ENCODE results near the gene CCDC149. TPM values are rescaled to one million over a fixed set of nuclear protein-coding genes. Genes with fewer than 3 reads are reported as not detected.
"Not testable (repeated sequence)": the region's sequence is repeated elsewhere in the genome, so short reads cannot be mapped to it uniquely, and the experiment has no call there.

The CCDC149 gene
- total RNA-seq, 1 donor from 2014 or later = 11.7 TPM

DNA sequence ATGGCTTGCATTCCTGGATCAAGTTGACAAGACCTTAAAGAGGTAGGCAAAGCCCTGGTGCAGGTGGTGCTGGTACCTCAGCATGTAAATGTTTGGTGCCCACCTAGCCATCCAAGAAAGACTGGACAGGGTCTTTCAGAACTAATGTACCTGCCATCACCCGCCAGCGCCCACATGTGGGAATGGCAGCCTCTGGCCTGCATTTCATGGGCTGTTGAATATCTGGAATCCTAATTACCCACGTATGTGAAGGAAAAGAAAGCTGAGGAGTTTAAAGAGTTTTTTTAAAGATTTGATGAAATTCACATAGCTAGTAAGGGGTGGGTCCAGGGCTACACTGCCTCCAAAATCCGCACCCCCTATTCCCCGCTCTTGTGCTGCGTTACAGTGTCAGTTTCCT lies 8.6 kb upstream of the CCDC149 start:
- no peak for DNase-seq (ENCODE audit: low spot score)
- intact Hi-C loops (cut with DNase I) = no loop called here

DNA sequence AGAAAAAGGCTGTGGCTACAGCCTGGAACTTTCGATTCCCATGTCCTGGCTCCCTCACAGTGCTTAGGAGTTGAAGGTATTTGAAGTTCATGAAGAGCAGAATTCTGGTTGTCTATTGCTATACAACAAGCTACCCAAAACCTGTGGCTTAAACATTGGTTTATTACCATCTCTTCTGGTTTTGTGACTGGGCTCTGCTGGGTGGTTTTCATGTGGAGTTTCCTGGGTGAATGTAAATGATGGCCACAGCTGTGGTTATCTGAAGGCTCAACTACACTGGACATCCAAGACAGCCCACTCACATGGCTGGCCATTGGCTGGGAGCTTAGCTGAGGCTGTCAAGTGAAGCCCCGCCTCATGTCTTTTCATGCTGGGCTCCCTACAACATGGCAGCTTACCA lies 7.2 kb upstream of the CCDC149 start:
- no peak for DNase-seq (ENCODE audit: low spot score)
- intact Hi-C loops (cut with DNase I) = no loop called here

DNA sequence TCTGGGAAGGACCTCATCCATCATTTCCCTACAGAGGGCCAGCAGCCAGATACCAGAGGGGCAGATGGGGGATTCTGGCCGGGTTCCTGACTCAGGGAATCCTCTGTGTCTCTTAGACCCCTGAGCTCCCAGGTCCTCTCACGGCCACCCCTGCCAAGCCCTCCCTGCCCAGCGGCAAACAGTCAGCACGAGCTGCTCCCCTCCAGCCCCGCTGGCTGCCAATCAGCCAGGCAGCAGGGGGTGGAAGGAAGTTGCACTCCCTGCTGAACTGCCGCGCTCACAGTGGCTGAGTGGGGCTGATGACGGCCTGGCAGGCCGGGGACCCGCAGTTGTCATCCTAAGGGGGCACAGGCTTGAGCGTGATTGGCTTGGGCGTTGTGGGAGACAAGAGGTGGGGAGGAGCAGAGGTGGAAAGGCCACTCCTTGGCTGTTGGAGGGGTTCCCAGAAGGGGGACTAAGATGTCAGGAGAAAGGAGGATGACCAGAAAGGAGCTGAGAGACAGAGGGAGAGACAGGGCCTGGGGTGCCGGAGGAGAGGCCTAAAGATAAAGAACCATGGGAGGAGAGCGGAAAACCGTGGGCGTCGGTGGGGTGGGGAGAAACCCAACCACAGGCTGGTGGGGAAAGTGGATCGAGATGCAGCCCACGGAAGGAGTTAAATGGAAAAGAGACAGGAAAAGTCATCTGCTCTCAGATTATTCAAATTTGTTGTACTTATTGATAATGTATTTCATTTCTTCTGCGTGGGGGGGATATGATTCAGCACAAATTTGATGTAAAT lies 4.4 kb upstream of the CCDC149 start:
- intact Hi-C loops (cut with DNase I) = no loop called here

DNA sequence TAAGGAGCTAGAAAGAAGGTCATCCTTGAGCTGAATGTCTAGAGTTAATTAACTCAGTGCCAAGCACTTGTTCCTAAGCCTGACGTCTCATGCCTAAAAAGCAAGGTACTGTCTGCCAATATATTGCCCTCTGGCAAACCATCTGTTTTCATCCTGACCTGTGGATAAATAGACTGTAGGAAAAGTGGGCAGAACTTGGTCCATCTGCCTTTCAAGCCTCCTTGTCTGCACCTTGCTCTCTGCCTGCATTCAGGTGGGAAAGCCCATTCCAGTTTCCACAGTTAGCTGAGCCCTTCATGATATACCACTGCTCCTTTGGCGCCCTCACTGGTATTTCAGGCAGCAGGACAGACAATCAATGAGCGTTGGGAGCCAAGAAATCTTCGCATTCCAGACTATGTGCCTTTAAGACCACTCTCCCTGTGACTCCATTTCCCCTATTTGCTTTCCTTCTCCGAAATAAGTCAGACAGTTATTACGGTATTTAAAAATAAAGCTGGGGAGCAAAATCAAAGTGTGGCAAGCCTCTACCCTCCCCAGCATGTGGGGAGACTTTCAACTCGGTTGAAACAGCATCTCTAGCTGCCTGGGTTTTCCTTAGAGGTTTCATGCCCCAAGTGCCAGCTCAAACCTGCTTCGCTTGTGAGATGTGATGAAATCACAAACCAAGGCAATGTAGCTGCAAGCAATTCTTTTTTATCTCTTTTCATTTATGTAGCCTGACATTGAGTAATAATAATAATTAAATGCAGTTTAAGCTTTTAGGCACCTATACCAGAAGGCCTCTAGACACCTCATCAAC lies 2.5 kb upstream of the CCDC149 start:
- DNase-seq (ENCODE audit: low spot score) = no peak
- intact Hi-C loops (cut with DNase I) = no loop called here

More for the DNA sequence above, 4.4 kb upstream of the CCDC149 start:
- no peak for DNase-seq (ENCODE audit: low spot score)

DNA sequence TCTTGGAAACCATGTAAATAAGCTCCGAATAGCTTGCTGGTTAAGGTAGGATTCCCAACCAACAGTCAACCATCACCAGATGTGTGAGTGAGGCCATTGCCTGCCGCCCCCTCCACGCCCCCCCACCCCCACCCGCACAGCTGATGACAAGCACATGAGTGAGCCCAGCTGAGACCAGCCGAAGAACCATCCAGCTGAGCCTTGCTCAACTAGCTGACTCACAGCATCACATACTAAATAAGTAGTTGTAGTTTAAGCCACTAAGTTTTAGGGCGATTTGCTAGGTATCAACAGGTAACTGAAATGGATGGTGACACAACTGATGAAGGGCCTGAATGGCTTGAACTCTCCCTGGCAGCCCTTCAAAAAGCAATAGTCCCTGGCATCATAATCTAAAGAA lies 1.6 kb upstream of the CCDC149 start:
- DNase-seq (ENCODE audit: low spot score) = no peak
- intact Hi-C loops (cut with DNase I) = loop anchor here (5.0 kb wide), 4 partner anchors 63 to 442 kb away; partner anchors contain the start of genes DHX15 and SOD3

DNA sequence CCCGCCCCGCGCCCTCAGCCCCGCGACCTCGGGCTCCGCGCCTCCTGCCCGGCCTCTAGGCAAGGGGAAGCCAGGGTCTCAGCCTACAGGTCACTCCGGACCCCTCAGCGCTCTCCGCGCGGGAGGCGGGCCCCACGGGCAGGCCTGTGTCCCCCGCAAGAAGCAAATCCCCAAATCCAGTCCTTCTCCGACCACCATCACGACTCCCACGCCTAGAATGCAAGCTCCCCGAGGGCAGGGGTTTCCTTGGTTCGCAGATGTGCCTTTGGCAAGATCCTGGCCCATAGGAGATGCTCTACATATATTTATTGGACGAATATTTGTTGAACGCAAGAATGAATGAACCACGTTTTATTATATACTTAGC lies 260 bp upstream of the CCDC149 start:
- DNase-seq (ENCODE audit: low spot score) = no peak
- intact Hi-C loops (cut with DNase I) = loop anchor here (5.0 kb wide), 4 partner anchors 64 to 441 kb away; partner anchors contain the start of genes DHX15 and SOD3

DNA sequence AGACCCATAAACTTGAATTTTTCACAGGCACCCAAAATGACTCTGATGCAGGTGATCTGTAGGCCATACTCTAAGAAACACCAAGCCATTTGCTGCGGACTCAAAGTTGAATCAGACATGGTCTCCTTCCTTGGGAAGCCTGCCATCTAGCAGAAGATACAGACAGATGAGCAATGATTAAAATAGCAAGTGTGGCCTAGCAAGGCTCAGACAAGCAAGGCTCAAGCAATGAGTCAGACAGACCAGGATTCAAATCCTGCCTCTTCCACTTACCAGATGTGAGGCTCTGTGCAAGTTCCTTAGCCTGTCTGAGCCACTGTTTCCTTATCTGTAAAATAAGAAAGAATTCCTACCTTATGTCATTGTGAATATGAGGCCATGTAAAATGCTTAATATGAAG lies 2.3 kb downstream of the CCDC149 start:
- no peak for DNase-seq (ENCODE audit: low spot score)
- intact Hi-C loops (cut with DNase I) = loop anchor here (5.0 kb wide), 4 partner anchors 67 to 438 kb away; partner anchors contain the start of genes DHX15 and SOD3

DNA sequence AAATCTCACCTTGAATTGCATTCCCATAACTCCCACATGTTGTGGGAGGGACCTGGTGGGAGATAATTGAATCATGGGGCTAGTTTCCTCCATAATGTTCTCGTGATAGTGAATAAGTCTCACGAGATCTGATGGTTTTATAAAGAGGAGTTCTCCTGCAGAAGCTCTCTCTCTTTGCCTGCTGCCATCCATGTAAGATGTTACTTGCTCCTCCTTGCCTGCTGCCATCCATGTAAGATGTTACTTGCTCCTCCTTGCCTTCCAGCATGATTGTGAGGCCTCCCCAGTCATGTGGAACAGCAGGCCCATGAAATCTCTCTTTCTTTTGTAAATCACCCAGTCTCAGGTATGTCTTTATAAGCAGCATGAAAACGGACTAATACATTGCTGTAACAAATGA lies 3.2 kb downstream of the CCDC149 start:
- DNase-seq (ENCODE audit: low spot score) = not testable (repeated sequence)
- intact Hi-C loops (cut with DNase I) = loop anchor here (5.0 kb wide), 4 partner anchors 68 to 437 kb away; partner anchors contain the start of genes DHX15 and SOD3

DNA sequence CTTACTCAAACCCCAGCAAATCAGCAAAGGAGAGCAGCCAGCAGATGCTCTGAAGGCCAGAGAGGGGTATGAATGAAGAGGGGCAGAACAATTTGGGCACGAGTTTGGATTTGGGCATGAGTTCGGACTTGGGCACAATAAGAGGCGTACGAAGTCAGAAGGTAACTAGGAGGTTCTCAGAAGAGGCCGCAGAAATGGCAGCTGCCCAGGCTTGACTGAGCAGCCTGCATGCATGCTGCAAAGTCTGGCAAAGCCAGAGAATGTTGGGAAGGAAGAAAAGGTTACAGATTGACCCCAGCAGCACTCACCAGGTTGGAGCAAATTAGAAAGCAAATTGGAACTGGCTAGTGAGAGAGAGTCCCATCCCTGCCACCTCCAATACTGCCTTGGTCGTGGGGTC lies 15.2 kb downstream of the CCDC149 start:
- intact Hi-C loops (cut with DNase I) = no loop called here
- DNase-seq (ENCODE audit: low spot score) = no peak

DNA sequence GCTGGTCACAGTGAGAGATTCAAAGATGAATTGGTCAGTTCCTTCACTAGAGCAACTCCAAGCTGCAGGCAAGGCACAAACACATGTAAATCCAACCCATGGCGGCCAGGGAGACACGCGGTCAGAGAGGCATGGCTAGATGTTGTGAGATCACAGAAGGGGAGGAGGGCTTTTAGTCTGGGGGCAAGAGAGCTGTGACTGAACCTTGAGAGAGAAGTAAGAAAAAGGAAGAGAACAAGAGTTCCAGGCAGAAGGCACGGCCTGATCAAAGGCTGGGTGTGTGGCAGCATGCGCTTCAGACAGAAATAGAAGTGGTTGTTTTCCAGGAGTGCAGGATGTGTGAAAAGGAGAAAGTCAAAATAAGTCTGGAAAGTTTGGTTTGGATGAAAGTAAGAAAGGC lies 15.9 kb downstream of the CCDC149 start:
- intact Hi-C loops (cut with DNase I) = no loop called here
- no peak for DNase-seq (ENCODE audit: low spot score)

DNA sequence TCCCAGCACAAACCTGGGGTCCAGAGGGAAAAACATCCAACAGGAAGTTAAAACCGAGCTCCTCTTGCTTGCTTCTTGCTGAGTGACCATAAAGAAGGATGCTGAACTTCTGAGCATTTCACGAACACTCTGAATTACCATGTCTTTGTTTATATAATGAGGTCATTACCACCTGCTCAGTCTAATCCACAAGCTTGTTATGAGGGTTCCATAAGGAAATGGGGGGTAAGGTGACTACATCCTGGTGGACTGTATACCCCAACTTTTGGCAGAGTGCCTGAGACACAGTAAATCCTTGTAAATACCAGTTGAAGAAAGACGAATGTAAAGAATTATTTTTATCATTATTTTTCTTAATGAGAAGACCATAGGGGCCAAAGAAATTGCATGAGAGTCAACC lies 16.8 kb downstream of the CCDC149 start:
- intact Hi-C loops (cut with DNase I) = no loop called here
- DNase-seq (ENCODE audit: low spot score) = no peak

DNA sequence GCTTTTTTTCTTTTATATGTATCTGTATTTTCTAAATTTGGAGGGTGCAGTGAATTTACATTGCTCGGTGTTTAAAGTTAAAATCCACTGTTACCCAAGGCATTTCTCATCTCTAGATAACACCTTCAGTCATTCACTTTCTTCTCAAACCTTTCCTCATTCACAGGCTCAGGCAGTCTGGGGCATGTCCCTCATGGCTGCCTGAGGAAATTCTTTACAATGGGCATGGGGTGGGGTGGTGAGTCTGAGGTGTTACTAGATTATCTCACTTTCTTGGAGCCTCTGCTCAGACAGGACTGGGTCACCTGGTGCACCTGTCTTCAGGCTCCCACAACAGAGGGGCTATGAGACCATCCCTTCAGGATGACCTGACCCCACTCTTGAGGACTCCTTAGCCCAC lies 17.4 kb downstream of the CCDC149 start:
- intact Hi-C loops (cut with DNase I) = no loop called here
- no peak for DNase-seq (ENCODE audit: low spot score)

DNA sequence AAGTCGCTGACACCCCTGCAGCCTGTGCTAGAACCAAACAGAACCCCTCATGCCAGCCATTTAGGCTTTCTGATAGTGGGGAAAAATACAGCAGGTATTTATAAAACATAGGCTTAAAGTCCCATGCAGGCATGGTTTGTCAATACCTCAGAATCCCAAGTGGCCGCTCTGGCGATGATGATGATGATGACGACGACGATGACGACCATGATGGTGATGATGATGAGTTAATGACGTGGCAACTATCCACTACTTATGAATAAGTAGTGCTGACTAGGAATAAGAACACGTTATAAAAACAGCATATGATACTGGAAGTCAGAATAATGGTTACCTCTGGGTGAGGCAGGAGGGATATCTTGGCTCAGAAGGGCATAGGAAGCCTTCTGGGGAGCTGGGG lies 18.0 kb downstream of the CCDC149 start:
- DNase-seq (ENCODE audit: low spot score) = no peak

DNA sequence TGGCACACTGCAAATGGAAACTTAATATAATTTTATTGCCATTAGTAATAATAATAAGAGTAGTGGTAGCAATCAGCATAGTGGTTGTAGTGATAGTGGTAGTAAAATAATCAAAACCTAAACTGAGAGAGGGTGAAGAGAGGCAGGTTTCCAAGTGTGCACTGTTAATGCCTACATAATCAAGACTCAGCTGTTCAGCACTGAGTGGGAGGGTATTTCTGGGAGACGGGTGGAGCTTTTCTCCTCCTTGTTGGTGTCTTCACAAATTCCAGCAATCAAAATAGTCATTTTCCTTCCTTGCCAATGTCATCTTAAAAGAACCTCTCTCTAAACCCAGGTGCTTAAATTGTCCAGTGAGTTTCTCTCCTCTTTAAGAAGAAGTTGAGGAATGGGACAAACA lies 18.6 kb downstream of the CCDC149 start:
- DNase-seq (ENCODE audit: low spot score) = no peak
- intact Hi-C loops (cut with DNase I) = no loop called here

More for the DNA sequence above, 18.0 kb downstream of the CCDC149 start:
- intact Hi-C loops (cut with DNase I) = no loop called here

DNA sequence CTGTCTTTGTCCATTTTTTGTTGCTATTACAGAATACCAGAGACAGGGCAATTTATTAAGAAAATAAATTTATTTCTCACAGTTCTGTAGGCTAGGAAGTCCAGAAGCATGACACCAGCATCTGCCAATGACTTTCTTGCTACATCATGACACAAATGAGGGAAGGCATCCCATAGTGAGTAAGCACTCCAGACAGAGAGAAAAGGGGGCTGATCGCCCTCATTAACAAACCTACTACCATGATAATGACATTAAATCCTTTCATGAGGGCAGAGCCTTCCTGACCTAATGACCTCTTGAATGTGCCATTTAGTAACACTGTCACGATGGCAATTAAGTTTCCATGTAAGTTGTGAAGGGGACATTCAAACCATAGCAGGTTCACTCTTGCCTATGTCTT lies 20.1 kb downstream of the CCDC149 start:
- DNase-seq (ENCODE audit: low spot score) = no peak
- intact Hi-C loops (cut with DNase I) = no loop called here

DNA sequence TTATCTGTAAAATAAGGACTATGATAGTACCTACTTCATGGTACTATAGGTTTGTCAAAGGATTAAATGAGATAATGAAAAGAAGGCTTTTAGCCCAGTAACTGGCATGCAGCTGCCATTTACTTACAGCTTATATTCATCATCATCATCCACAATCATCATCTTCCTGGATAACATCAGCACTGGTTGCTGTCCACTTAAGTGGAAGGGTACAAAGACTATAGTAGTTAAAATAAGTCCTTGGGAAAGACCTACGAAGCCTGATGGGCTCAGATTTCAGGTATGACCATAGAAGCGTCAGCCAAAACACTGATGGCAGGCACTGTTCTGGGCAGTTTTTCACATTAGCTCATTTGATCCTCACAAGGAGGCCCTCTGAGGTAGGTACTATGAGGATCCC lies 20.6 kb downstream of the CCDC149 start:
- DNase-seq (ENCODE audit: low spot score) = no peak
- intact Hi-C loops (cut with DNase I) = no loop called here

DNA sequence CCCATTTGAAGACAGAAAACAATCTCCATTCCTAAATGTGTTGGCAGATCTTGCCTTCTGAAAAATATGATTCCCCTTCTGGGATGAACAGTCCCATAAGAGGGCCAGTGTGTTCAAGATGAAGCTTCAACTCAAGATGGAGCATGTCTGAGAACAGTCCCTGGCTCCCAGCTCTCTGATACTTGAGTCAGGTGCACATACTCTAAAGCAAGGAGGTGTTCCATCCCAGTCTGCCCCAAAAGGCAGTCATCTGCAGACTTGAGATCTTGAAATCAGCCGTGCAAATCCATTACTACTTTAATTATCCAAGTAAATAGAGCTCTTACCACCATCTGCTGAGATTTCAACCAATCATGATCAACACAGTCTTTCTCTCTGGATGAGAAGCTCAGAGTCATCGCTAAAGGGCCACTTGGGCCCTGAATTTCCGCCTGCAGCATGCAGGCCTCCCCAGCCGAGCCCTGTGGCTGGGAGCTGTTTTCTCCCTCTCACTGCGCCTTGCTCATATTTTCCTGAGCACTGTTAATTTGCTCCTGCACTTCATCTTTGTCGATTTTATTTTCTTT lies 22.2 kb downstream of the CCDC149 start:
- DNase-seq (ENCODE audit: low spot score) = no peak
- intact Hi-C loops (cut with DNase I) = no loop called here

DNA sequence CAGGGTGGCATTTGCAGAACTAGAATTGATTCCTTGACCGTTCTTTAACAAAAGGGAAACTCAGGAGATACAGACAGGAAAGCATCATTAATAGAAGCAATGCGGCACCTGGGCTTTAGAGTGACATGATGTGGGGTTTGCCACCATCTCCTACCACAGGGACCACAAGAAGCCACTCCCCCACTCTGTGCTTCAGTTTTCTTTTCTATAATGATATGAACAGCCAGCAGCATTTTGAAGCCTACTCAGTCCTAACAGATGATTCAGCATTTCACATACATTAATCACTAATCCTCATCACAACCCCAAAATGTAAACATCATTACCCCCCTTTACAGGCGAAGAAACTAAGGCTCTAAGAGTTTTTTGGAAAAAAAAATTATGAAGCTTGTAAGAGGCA lies 22.9 kb downstream of the CCDC149 start:
- intact Hi-C loops (cut with DNase I) = no loop called here
- no peak for DNase-seq (ENCODE audit: low spot score)

DNA sequence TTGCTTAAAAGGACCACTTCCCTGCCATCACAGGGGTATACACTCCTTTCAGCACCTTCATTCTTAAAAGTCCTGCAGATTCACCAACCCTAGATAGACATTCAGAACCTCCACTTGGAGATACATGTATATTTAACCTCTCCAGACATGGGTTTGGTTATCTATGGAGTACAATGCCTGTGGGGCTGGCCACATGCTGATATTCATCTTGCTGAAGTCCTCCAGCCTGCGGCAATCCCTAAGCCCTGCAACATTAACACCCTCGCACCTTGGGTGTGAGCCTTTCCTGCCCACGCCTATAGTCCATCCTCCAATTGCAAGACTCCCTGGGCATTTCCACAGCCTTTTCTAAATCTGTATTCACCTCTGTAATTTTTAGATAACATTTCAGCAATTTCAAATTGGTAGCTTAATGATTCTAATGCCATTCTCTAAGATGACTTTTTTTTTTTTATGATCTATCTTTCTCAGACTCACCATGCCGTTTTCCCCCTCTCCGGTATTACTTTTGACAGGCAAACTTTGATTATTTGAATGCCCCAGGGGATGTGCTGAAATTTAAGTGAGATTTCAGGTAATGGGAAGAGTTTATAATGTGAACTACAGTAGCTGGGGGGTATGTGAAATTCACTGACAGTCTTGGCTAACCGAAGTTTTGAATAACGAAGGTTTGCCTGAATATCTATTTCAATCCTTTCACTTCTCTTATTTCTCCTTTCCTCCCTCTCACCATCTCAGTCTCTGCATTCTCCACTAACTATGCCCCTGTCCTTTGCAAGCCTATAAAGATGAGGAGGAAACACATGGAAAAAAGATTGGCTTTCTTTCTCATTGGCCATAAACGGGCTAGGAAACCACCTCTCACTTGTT lies 24.1 kb downstream of the CCDC149 start:
- DNase-seq (ENCODE audit: low spot score) = no peak
- intact Hi-C loops (cut with DNase I) = no loop called here
